ENCODE results near the gene HIP1. TPM values are rescaled to one million over a fixed set of nuclear protein-coding genes. Genes with fewer than 3 reads are reported as not detected.
A peak's percentile ranks its signal among the peaks of the same experiment; 100 is the strongest.

The HIP1 gene
- polyA plus RNA-seq, 3 donors = 4.3 to 14.8 (median 5.3) TPM

GRCh38 chr7:75650681-75651080 is 88.1 kb downstream of the HIP1 start:
- Histone ChIP-seq H3K9ac (ENCODE audit: insufficient read depth, low read length, poor library complexity, severe bottlenecking) (no peak overlapping the region), H3K36me3 (replicated peaks in 1 of 2; ENCODE audit: control insufficient read depth in 1 of 2, insufficient read depth in 2 of 2, low read length in 2 of 2) (no peaks in the 10 kb centered on the region), H4K20me1 (ENCODE audit: insufficient read depth, low read length) (no peaks in the 10 kb centered on the region), H3K4me3 (replicated peaks in 1 of 3; ENCODE audit: low read depth in 2 of 3, low read length in 3 of 3) (no peak overlapping the region), H2AFZ (ENCODE audit: insufficient read depth, low read depth, low read length, poor library complexity, severe bottlenecking) (no peak overlapping the region), H3K4me2 (replicated peaks; ENCODE audit: extremely low read depth, low read length, poor library complexity, severe bottlenecking) (no peak overlapping the region), H3K9me3 (replicated peaks in 1 of 2; ENCODE audit: control insufficient read depth in 1 of 2, insufficient read depth in 1 of 2, low read length in 2 of 2) (no peaks in the 10 kb centered on the region), H3K27me3 (ENCODE audit: control insufficient read depth in 2 of 2, insufficient read depth in 2 of 2, low read length in 2 of 2) (no peaks in the 10 kb centered on the region), H3K79me2 (ENCODE audit: insufficient read depth, low read length) (no peaks in the 10 kb centered on the region), H3K27ac (ENCODE audit: low read depth in 1 of 2, low read length in 2 of 2) (no peak overlapping the region), H3K4me1 (ENCODE audit: control insufficient read depth in 1 of 2, insufficient read depth in 2 of 2, low read length in 2 of 2) (peaks cover 3 to 6% of the 10 kb centered on the region in 2 donors)
- DNase-seq = no peak
- no peak for TF ChIP-seq CTCF (IDR thresholded peaks at IDR 0.05)
- H3K27ac Mint-ChIP-seq = peak overlapping the region in 2 of 7 donors; percentile 7 to 70
- WGBS (ENCODE audit: insufficient coverage) = 22% methylated on average over 7 of the region's 9 CpGs
- H3K4me3 Mint-ChIP-seq = no peak overlapping the region
- intact Hi-C loops (cut with micrococcal nuclease) = no loop called here
- H3K9me3 Mint-ChIP-seq = peaks cover 0 to 10% (median 5%) of the 10 kb centered on the region in 7 donors
- peaks cover 4% of the 10 kb centered on the region for H3K4me1 Mint-ChIP-seq
- H3K27me3 Mint-ChIP-seq (ENCODE audit: low read depth in 3 of 3) = peaks cover 0 to 4% (median 0%) of the 10 kb centered on the region in 3 donors
- peaks cover 0 to 8% of the 10 kb centered on the region in 2 donors for H3K36me3 Mint-ChIP-seq

DNA sequence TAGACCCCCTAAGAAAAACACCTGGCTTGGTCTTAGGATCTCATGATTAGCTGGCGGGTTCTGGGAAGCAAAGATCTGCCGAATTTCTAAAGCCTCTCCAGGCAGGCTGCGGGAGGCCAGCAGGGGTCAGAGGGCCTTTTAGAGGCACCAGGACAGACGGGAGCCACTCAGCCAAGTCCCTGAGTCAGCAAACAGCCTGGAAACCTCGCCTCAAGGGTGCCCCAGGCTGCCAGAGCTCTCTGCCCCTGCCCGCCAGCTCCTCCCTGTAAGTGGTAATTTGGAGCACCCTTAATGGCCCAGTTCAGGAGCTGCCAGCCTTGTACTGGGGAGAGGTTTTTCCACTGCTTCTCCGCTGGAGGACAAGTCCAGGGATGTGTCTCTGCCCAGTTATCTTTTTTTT is 88.7 kb downstream of the HIP1 start:
- WGBS (ENCODE audit: insufficient coverage) = 72% methylated on average over 6 of the region's 7 CpGs
- Histone ChIP-seq H3K4me3 (replicated peaks in 1 of 3; ENCODE audit: low read depth in 2 of 3, low read length in 3 of 3) (no peak overlapping the region), H3K79me2 (ENCODE audit: insufficient read depth, low read length) (no peaks in the 10 kb centered on the region), H4K20me1 (ENCODE audit: insufficient read depth, low read length) (no peaks in the 10 kb centered on the region), H2AFZ (ENCODE audit: insufficient read depth, low read depth, low read length, poor library complexity, severe bottlenecking) (no peak overlapping the region), H3K9ac (ENCODE audit: insufficient read depth, low read length, poor library complexity, severe bottlenecking) (no peak overlapping the region), H3K4me1 (ENCODE audit: control insufficient read depth in 1 of 2, insufficient read depth in 2 of 2, low read length in 2 of 2) (peaks cover 3 to 6% of the 10 kb centered on the region in 2 donors), H3K9me3 (replicated peaks in 1 of 2; ENCODE audit: control insufficient read depth in 1 of 2, insufficient read depth in 1 of 2, low read length in 2 of 2) (no peaks in the 10 kb centered on the region), H3K36me3 (replicated peaks in 1 of 2; ENCODE audit: control insufficient read depth in 1 of 2, insufficient read depth in 2 of 2, low read length in 2 of 2) (no peaks in the 10 kb centered on the region), H3K27me3 (ENCODE audit: control insufficient read depth in 2 of 2, insufficient read depth in 2 of 2, low read length in 2 of 2) (no peaks in the 10 kb centered on the region), H3K27ac (ENCODE audit: low read depth in 1 of 2, low read length in 2 of 2) (no peak overlapping the region), H3K4me2 (replicated peaks; ENCODE audit: extremely low read depth, low read length, poor library complexity, severe bottlenecking) (no peak overlapping the region)
- Mint-ChIP-seq H3K27ac (peak overlapping the region in 1 of 7 donors; percentile 30), H3K4me1 (peaks cover 4% of the 10 kb centered on the region), H3K27me3 (ENCODE audit: low read depth in 3 of 3) (peaks cover 0 to 4% (median 0%) of the 10 kb centered on the region in 3 donors), H3K9me3 (peaks cover 0 to 10% (median 5%) of the 10 kb centered on the region in 7 donors), H3K36me3 (peaks cover 0 to 8% of the 10 kb centered on the region in 2 donors), H3K4me3 (no peak overlapping the region)
- no peak for TF ChIP-seq CTCF (IDR thresholded peaks at IDR 0.05)
- intact Hi-C loops (cut with micrococcal nuclease) = no loop called here
- no peak for DNase-seq
